ENCODE data around the gene CPNE7. TPM values are rescaled to one million over a fixed set of nuclear protein-coding genes. Genes with fewer than 3 reads are reported as not detected.

The CPNE7 gene
- total and polyA plus RNA-seq, 2 experiments from 2014 or later: 8.7 to 24.8 TPM

DNA sequence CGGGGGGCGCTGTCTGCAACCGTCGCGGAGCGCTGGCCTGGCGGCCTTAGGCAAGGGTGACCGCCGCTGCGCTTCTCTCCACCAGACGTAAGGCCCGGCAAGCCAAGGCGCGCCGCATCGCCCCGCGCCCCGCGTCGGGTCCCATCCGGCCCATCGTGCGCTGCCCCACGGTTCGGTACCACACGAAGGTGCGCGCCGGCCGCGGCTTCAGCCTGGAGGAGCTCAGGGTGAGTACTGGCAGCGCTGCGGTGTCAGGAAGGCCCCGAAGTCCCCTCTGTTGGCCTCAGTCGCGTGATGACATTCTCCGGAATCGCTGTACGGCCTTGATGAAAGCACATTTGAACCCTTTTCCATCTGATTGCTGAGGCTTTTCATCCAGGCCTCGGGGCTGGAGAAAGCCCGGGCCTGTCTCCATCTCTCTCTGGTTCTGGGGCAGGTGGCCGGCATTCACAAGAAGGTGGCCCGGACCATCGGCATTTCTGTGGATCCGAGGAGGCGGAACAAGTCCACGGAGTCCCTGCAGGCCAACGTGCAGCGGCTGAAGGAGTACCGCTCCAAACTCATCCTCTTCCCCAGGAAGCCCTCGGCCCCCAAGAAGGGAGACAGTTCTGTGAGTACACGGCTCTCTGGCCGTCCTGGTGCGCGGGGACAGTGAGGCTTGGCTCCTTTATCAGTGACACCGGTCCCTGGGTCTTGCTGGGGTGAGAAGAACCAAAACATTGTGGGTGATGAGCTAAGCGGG, 14.2 kb upstream of the CPNE7 start:
- H3K9me2 ChIP-seq (replicated peaks; ENCODE audit: insufficient read depth): no peaks in the 10 kb centered on the region
- peaks cover 47% of the 10 kb centered on the region for H4K20me1 ChIP-seq (ENCODE audit: insufficient read depth, poor library complexity, severe bottlenecking)
- no peaks in the 10 kb centered on the region for H3K9me3 ChIP-seq (ENCODE audit: low read depth)
- peak overlapping the region; percentile 92 for H3K27ac ChIP-seq
- H2AFZ ChIP-seq: no peak overlapping the region
- peak overlapping the region; percentile 95 for H3K4me2 ChIP-seq
- H3K36me3 ChIP-seq (replicated peaks; ENCODE audit: insufficient read depth, low read depth): no peaks in the 10 kb centered on the region
- H3K79me2 ChIP-seq: peaks cover 27% of the 10 kb centered on the region
- WGBS (ENCODE audit: low lambda C conversion rate, missing lambda C conversion rate): 4% methylated on average over 56 of the region's 58 CpGs
- H3K27me3 ChIP-seq: no peaks in the 10 kb centered on the region
- peaks cover 43% of the 10 kb centered on the region for H3K4me1 ChIP-seq (ENCODE audit: insufficient read depth)
- DNase-seq (ENCODE audit: low spot score): peak; percentile 63
- peak overlapping the region; percentile 59 for H3K4me3 ChIP-seq
- TF ChIP-seq EZH2phosphoT487 (IDR thresholded peaks at IDR 0.05; ENCODE audit: low read depth, severe bottlenecking, unreplicated experiment) (no peak), EZH2 (IDR thresholded peaks at IDR 0.05; ENCODE audit: borderline replicate concordance) (no peak)
- TF ChIP-seq, protein P1, sequence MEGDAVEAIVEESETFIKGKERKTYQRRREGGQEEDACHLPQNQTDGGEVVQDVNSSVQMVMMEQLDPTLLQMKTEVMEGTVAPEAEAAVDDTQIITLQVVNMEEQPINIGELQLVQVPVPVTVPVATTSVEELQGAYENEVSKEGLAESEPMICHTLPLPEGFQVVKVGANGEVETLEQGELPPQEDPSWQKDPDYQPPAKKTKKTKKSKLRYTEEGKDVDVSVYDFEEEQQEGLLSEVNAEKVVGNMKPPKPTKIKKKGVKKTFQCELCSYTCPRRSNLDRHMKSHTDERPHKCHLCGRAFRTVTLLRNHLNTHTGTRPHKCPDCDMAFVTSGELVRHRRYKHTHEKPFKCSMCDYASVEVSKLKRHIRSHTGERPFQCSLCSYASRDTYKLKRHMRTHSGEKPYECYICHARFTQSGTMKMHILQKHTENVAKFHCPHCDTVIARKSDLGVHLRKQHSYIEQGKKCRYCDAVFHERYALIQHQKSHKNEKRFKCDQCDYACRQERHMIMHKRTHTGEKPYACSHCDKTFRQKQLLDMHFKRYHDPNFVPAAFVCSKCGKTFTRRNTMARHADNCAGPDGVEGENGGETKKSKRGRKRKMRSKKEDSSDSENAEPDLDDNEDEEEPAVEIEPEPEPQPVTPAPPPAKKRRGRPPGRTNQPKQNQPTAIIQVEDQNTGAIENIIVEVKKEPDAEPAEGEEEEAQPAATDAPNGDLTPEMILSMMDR (IDR thresholded peaks at IDR 0.05; ENCODE audit: poor library complexity): no peak

DNA sequence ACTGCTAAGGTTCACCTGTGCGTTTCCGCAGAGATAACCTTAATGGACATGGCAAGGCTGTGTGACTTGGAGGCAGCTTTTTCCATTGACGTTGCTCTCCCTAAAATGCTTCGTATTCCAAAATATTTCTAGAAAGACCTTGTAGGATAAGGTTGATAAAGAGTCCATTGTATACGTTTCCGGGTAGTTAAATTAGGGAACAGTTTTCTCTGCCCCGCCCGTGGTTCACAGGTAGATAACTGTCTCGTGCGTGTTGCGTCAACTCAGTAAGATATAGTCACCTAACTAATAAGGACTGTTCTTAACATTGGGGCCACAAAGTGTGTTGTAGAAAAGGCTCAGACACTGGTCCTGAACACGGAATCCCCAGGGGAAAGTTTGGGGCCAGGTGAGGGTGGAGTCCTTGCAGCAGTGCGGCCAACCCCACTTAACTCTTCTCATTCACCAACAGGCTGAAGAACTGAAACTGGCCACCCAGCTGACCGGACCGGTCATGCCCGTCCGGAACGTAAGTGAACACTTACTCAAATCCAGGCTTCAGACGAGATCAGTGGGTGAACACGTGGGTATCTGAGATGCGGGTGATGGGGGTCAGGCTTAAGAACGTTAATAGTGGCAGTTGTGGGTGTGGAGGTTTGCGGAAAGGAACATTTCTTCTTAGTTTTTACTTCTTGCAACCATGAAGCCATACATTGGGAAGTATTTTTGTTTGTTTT, 13.5 kb upstream of the CPNE7 start:
- Histone ChIP-seq H3K36me3 (replicated peaks; ENCODE audit: insufficient read depth, low read depth) (no peaks in the 10 kb centered on the region), H3K4me2 (peak overlapping the region; percentile 95), H3K9me2 (replicated peaks; ENCODE audit: insufficient read depth) (no peaks in the 10 kb centered on the region), H4K20me1 (ENCODE audit: insufficient read depth, poor library complexity, severe bottlenecking) (peaks cover 47% of the 10 kb centered on the region), H3K9me3 (ENCODE audit: low read depth) (no peaks in the 10 kb centered on the region), H3K27ac (peak overlapping the region; percentile 92), H2AFZ (no peak overlapping the region), H3K4me1 (ENCODE audit: insufficient read depth) (peaks cover 43% of the 10 kb centered on the region), H3K27me3 (no peaks in the 10 kb centered on the region), H3K79me2 (peaks cover 27% of the 10 kb centered on the region), H3K4me3 (peak overlapping the region; percentile 59)
- 62% methylated on average over 23 of the region's 23 CpGs for WGBS (ENCODE audit: low lambda C conversion rate, missing lambda C conversion rate)
- TF ChIP-seq, protein P1 (IDR thresholded peaks at IDR 0.05; ENCODE audit: poor library complexity): no peak
- no peak for TF ChIP-seq EZH2 (IDR thresholded peaks at IDR 0.05; ENCODE audit: borderline replicate concordance)
- TF ChIP-seq EZH2phosphoT487 (IDR thresholded peaks at IDR 0.05; ENCODE audit: low read depth, severe bottlenecking, unreplicated experiment): no peak
- no peak for DNase-seq (ENCODE audit: low spot score)

DNA sequence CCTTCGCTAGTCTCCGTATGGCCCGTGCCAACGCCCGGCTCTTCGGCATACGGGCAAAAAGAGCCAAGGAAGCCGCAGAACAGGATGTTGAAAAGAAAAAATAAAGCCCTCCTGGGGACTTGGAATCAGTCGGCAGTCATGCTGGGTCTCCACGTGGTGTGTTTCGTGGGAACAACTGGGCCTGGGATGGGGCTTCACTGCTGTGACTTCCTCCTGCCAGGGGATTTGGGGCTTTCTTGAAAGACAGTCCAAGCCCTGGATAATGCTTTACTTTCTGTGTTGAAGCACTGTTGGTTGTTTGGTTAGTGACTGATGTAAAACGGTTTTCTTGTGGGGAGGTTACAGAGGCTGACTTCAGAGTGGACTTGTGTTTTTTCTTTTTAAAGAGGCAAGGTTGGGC, 12.6 kb upstream of the CPNE7 start:
- WGBS (ENCODE audit: low lambda C conversion rate, missing lambda C conversion rate): 91% methylated on average over 12 of the region's 12 CpGs
- no peaks in the 10 kb centered on the region for H3K36me3 ChIP-seq (replicated peaks; ENCODE audit: insufficient read depth, low read depth)
- no peak overlapping the region for H2AFZ ChIP-seq
- DNase-seq (ENCODE audit: low spot score): no peak
- H4K20me1 ChIP-seq (ENCODE audit: insufficient read depth, poor library complexity, severe bottlenecking): peaks cover 47% of the 10 kb centered on the region
- no peaks in the 10 kb centered on the region for H3K27me3 ChIP-seq
- no peak for TF ChIP-seq EZH2phosphoT487 (IDR thresholded peaks at IDR 0.05; ENCODE audit: low read depth, severe bottlenecking, unreplicated experiment)
- TF ChIP-seq, protein P1 (IDR thresholded peaks at IDR 0.05; ENCODE audit: poor library complexity): no peak
- TF ChIP-seq EZH2 (IDR thresholded peaks at IDR 0.05; ENCODE audit: borderline replicate concordance): no peak
- peak overlapping the region; percentile 95 for H3K4me2 ChIP-seq
- H3K27ac ChIP-seq: no peak overlapping the region
- no peaks in the 10 kb centered on the region for H3K9me2 ChIP-seq (replicated peaks; ENCODE audit: insufficient read depth)
- no peaks in the 10 kb centered on the region for H3K9me3 ChIP-seq (ENCODE audit: low read depth)
- H3K79me2 ChIP-seq: peaks cover 27% of the 10 kb centered on the region
- H3K4me1 ChIP-seq (ENCODE audit: insufficient read depth): peaks cover 43% of the 10 kb centered on the region
- H3K4me3 ChIP-seq: no peak overlapping the region
